Measurements from ENCODE around the gene SLC1A4.

The SLC1A4 gene

DNA sequence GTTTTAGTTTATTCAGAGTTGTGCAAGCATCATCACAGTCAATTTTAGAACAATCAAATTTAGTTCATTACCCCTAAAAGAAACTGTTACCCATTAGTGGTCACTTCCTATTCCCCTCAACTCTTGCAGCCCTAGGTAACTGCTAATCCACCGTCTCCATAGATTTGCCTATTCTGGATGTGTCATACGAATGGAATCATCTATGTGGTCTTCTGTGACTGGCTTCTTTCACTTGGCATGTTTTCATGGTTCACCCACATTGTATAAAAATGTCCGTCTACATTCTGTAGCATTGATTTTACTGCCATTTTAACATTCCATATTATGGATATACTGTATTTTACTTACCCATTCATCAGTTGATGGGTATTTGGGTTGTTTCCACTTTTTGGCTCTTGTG is 61.7 kb downstream of the SLC1A4 start:
- no peak overlapping the region for H3K4me3 ChIP-seq (replicated peaks; ENCODE audit: low read depth, low read length)
- DNase-seq (ENCODE audit: low read depth): no peak
- TF ChIP-seq, protein P1, sequence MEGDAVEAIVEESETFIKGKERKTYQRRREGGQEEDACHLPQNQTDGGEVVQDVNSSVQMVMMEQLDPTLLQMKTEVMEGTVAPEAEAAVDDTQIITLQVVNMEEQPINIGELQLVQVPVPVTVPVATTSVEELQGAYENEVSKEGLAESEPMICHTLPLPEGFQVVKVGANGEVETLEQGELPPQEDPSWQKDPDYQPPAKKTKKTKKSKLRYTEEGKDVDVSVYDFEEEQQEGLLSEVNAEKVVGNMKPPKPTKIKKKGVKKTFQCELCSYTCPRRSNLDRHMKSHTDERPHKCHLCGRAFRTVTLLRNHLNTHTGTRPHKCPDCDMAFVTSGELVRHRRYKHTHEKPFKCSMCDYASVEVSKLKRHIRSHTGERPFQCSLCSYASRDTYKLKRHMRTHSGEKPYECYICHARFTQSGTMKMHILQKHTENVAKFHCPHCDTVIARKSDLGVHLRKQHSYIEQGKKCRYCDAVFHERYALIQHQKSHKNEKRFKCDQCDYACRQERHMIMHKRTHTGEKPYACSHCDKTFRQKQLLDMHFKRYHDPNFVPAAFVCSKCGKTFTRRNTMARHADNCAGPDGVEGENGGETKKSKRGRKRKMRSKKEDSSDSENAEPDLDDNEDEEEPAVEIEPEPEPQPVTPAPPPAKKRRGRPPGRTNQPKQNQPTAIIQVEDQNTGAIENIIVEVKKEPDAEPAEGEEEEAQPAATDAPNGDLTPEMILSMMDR (IDR thresholded peaks at IDR 0.05; ENCODE audit: low read length, missing control alignments): no peak

DNA sequence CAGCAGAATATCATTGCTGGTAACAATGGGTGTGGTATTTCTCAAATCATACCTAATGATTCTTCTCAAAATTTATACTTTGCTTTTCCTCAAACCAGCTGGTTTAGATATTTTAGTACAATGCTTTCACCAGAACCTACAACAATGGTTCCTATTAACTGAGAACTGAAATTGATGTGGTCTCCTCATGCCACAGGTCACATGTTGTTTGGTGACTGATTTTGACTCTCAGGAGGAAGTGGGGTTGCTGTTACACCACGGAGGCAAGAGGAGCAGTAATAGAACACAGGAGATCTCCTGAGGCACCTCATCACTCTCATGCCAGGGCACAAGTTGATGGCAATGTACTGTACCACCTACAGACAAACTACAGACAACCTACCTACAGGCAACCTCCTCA is 64.0 kb downstream of the SLC1A4 start:
- DNase-seq (ENCODE audit: low read depth): no peak
- no peak overlapping the region for H3K4me3 ChIP-seq (replicated peaks; ENCODE audit: low read depth, low read length)
- TF ChIP-seq, protein P1 (IDR thresholded peaks at IDR 0.05; ENCODE audit: low read length, missing control alignments): no peak

DNA sequence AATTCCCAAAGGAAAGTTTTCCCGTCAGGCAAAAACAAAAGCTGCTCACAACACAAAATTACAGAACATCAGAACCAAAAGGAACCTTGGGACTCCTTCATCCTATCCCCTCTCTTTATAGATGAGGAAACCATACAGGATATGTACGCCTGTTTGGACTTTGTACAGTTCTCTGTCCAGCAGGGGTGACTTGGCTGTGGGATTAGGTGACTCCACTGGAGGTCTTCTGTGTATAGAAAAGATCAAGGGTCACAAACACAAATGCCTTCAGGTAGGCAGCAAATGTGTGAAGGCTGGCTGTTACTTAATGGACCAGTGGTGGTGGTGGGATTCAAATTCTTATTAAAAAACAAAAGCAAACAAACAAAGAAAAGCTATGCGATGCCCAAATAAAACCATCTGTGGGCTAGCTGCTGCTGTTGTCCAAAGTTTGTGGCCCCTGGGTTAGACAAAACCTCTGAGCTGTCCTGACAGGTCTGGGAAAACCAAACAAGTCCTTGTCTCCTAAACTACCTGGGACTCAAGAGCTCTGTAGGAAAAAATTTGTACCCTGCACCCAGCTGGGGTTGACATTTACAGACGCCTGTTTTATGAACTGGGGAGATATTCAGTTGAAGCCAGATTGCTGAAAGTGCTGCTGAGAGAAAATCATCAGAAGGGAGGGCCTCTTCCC is 65.7 kb downstream of the SLC1A4 start:
- no peak for DNase-seq (ENCODE audit: low read depth)
- TF ChIP-seq, protein P1 (IDR thresholded peaks at IDR 0.05; ENCODE audit: low read length, missing control alignments): no peak
- no peak overlapping the region for H3K4me3 ChIP-seq (replicated peaks; ENCODE audit: low read depth, low read length)

DNA sequence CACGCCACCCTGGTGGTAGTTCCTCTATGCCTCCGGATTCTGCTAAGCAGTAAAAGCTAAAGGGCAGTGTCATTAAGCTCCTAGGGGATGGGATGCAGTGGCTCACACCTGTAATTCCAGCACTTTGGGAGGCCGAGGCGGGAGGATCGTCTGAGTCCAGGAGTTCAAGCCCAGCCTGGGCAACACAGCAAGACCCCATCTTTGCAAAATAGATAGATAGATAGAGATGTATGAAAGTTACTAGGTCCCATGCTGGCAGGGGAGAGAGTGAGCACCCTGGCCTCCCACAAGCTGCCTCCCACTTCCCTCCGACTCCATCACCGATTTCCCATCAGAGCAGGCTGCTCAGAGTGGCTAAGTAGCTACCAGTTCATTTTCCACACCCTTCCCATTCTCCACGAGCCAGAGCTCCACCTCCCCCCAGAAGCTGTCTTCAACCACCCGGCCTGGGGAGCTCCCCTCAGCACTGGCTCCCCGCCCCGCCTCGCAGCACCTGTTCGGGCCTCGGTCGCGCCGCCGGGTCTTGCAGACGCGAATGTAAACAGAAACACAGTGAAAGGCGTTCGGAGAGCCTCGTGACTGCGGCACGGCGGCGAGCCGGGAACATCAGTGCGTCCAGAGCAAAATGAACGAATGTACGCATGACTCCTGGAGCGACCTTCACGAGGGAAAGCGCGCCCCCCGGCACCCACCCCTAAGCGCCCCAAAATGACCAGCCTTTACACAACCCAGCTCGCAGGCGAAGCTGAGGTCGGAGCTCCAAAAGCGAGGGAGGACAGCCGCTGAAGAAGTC is 66.4 kb downstream of the SLC1A4 start:
- TF ChIP-seq, protein P1 (IDR thresholded peaks at IDR 0.05; ENCODE audit: low read length, missing control alignments): no peak
- peak overlapping the region; percentile 78 for H3K4me3 ChIP-seq (replicated peaks; ENCODE audit: low read depth, low read length)
- no peak for DNase-seq (ENCODE audit: low read depth)

DNA sequence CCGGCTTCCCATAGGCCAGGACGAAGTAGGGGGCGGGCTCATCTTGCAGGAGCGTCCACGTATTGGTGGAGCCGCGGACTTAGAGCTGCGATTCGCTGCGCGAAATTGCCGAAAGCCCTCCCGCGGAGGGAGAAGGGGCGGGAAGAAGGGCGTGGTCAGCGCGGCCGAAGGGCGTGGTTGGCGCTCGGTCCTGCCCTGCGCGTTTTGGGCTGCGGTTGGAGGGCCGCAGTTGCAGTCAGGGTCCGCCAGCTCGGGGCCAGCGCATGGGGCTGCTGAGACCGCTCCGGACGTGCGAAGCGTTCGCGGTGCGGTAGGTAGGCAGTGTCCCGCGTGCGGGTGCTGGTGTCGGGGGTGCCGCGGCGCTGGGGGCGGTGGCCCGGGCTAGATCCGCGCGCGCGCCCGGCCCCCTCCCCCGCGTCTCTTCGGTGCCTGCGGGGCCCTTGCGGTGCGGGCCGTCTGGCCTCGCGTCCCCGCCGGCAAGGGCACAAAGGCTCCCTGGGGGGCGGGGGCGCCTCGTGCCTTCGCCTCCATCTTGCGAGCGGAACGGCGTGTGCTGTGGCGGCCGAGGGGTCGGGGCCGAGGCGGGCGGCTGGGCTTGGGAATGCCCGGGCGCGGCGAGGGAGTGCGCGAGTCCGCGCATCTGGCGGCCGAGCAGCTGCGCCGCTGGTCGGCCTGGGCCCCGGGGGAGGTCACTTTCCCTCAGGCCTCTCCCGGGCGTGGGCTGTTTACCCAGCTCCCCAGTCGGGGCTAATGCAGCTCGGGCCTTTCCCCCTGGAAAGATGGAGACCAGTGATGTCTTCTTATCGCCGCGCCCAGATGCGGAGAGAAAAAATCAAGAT is 67.2 kb downstream of the SLC1A4 start, which contains the start of gene CEP68:
CEP68 (plus strand) TSS at position 202 of the 839 bp plus-strand sequence. CDS start 13,029 bp downstream, outside the sequence.
- TF ChIP-seq, protein P1 (IDR thresholded peaks at IDR 0.05; ENCODE audit: low read length, missing control alignments): no peak
- DNase-seq (ENCODE audit: low read depth): peak; percentile 98
- H3K4me3 ChIP-seq (replicated peaks; ENCODE audit: low read depth, low read length): peak within 1 kb of the TSS; percentile 78

DNA sequence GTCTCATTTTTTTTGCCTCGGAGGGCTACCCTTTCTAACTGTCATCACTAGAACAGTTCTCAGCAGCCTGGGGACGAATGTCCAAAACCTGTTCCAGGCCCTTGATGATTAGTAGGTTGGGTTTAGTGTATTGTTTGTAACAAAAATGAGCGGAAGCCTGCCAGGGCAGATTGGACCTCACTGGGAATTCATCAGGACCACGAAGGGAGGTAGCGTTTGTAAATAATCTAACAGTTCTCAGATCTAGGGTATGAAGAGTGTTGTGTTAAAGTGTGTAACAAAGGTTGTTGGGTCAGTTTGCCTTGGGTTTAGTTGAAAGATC is 67.8 kb downstream of the SLC1A4 start:
- peak overlapping the region; percentile 78 for H3K4me3 ChIP-seq (replicated peaks; ENCODE audit: low read depth, low read length)
- TF ChIP-seq, protein P1 (IDR thresholded peaks at IDR 0.05; ENCODE audit: low read length, missing control alignments): no peak
- no peak for DNase-seq (ENCODE audit: low read depth)
